HG02852 (cell line): ENCODE measurements around the gene SIPA1L2.

ENCODE experiments used
- ATAC-seq: cut with Tn5 transposase; IDR thresholded peaks from one replicate; pipeline ENCODE4 v1.9.1; 2021; ENCODE audit warnings: mild to moderate bottlenecking, moderate library complexity; ENCODE audit not compliant: unreplicated experiment

Gene SIPA1L2

GRCh38 chr1:232591344-232591743 lies 38.6 kb downstream of the SIPA1L2 start:
- ATAC-seq: no peak

GRCh38 chr1:232590744-232591082 lies 39.2 kb downstream of the SIPA1L2 start:
- peak; percentile 84 for ATAC-seq

GRCh38 chr1:232589812-232590743 lies 39.9 kb downstream of the SIPA1L2 start:
- ATAC-seq: peak; percentile 30

DNA sequence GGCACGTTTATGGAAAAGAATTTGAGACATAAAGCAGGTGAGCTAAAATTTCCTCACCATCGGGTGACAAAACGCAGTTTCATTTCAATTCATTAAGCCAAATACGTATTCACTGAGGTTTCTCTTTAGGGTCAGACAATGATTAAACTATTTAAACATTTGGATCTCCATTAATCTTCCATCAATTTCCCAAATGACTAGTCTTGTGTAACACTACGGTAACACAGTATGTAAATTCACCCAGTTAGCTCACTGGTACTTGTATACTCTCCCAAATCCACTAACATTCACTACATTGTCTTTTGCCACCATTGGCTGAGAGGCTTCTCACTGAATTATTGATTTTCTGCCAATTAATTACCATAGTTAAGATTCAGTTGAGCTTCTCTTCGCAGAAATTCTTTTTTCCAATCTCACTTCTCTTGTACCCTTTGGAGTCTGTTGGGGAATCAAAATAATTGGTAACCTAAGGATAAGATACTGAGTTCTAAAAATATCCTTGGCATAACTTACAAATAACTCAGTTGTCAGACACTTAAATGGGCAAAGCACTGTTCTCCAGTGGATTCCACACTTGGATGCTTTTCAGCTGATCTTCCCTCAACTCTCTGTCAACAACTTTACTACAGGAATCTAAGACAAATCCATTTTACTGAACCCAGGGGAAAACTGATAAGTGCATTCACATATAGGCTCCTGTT lies 40.7 kb downstream of the SIPA1L2 start:
- ATAC-seq: no peak

- no peak for ATAC-seq
Measured at GRCh38 chr1:232587141-232588008, 42.6 kb downstream of the SIPA1L2 start.

DNA sequence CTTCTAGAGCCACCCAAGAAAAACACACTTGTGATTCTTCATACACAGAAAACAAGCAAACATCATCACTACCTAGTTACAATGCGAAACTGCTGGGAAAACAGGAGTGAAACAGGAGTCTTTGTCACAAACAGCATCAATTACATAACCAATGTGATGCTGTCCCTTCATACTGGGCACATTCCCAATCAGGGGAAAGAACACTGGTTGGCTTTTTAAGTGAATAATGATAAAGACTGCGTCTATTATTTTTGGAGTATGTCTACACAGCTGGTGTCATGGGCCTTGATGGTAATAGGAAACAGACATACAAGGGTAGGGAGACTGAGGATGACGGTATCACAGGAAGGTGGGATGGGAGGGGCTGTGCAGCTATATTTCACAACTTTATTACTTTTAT lies 43.3 kb downstream of the SIPA1L2 start:
- no peak for ATAC-seq

DNA sequence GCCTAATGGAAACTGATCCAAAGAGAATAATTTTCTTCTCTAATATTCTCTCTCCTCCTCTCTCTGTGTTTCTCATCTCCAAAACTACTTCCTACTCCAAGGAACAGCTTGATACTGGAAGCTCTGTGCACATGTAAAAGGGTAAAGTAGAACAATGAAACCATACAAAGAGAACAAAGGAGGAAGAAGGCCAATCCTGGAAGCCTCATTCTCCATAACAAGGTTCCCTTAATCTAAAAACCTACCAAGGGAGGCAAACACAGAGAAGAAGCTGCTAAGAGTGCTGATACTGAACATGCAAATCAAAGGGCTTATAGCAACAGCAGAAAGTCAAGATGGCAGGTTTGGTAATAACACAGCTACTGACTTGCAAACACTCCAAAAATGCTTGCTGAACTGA lies 44.4 kb downstream of the SIPA1L2 start:
- ATAC-seq: no peak

- ATAC-seq: no peak
Measured at GRCh38 chr1:232581932-232582331, 48.0 kb downstream of the SIPA1L2 start.
